SK-N-SH (cell line): Measurements from ENCODE around the gene GDF3.

ENCODE experiments used
- CTCF ChIP-seq: fragments of 200-600 bp; sonication (generic); IDR thresholded peaks from 2 replicates; pipeline ENCODE4 v1.6.1; 2017; ENCODE audit warnings: antibody characterized with exemption, mild to moderate bottlenecking, moderate library complexity
- EP300 ChIP-seq, 2 experiments: IDR thresholded peaks; 2 replicates each; pipeline versions ENCODE4 v1.4.0 to v1.6.1; 2012; ENCODE audit warnings: borderline replicate concordance in 1 of 2, low read depth in 1 of 2, low read length in 1 of 2
- FOXM1 ChIP-seq: IDR thresholded peaks from 2 replicates; pipeline ENCODE4 v1.4.0; 2012; ENCODE audit warnings: low read depth, mild to moderate bottlenecking
- GATA2 ChIP-seq: sonication (generic); formaldehyde crosslinking; IDR thresholded peaks from 2 replicates; pipeline ENCODE4 v1.5.0; 2020; ENCODE audit warnings: mild to moderate bottlenecking, missing genetic modification reagents
- JUND ChIP-seq: IDR thresholded peaks from 2 replicates; pipeline ENCODE4 v1.4.0; 2012
- MAX ChIP-seq: IDR thresholded peaks from 2 replicates; pipeline ENCODE4 v1.4.0; 2012; ENCODE audit warnings: low read depth
- NFIC ChIP-seq: IDR thresholded peaks from 2 replicates; pipeline ENCODE4 v1.4.0; 2012; ENCODE audit warnings: borderline replicate concordance
- REST ChIP-seq: IDR thresholded peaks from 2 replicates; pipeline ENCODE4 v1.6.1; 2012; ENCODE audit warnings: mild to moderate bottlenecking, low read depth, low read length, moderate library complexity
- RXRA ChIP-seq: IDR thresholded peaks from 2 replicates; pipeline ENCODE4 v1.4.0; 2012; ENCODE audit warnings: low read depth, mild to moderate bottlenecking, borderline replicate concordance
- SIN3A ChIP-seq: IDR thresholded peaks from 2 replicates; pipeline ENCODE4 v1.6.1; 2012; ENCODE audit warnings: low read depth, mild to moderate bottlenecking, low read length, moderate library complexity, borderline replicate concordance
- TAF1 ChIP-seq: IDR thresholded peaks from 2 replicates; pipeline ENCODE4 v1.6.1; 2012; ENCODE audit warnings: low read depth, mild to moderate bottlenecking, low read length, moderate library complexity, borderline replicate concordance
- USF2 ChIP-seq: fragments of 150-350 bp; IDR thresholded peaks from 2 replicates; pipeline ENCODE4 v1.6.1; 2017; ENCODE audit warnings: antibody characterized with exemption, low read length, low read depth, borderline replicate concordance
- YY1 ChIP-seq: IDR thresholded peaks from 2 replicates; pipeline ENCODE4 v1.4.0; 2012; ENCODE audit warnings: low read depth, mild to moderate bottlenecking

- TF ChIP-seq SIN3A (no peak), GATA2 (no peak), CTCF (no peak), EP300 (IDR thresholded peaks at IDR 0.05; ENCODE audit: borderline replicate concordance in 1 of 2, low read depth in 1 of 2, low read length in 1 of 2) (no peak), TAF1 (no peak), MAX (no peak), YY1 (no peak), FOXM1 (no peak), RXRA (no peak), REST (no peak), USF2 (no peak), JUND (no peak), NFIC (no peak)
Observed at GRCh38 chr12:7705846-7706245, 10.3 kb upstream of the GDF3 start.
